NCI-H446 treated with DMSO at 0.1 percent for 48 hours (cell line): ENCODE data around the gene ZHX3.

Experiments
- DNase-seq: peaks from one replicate; lab custom pipeline; 2025; lab: John Stamatoyannopoulos, UW

The ZHX3 gene

DNA sequence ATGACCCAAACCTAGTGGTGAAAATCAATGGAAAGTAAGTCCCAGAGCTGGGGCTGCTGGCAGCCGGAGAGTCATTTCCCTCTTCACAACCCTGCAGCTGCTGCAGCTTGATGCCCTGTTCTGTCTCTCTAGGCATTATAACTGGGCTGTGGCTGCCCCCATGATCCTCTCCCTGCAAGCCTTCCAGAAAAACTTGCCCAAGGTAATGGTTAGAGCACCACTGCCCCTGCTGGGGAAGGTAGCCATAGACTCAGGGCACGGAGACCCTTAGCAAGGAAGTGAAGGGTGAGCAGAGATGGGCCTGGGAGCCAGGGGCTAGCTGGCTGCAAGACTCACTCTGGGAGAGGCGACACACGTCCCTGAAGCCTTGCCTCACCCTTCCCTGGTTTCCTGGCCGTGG, 35.1 kb upstream of the ZHX3 start:
- DNase-seq = no peak

DNA sequence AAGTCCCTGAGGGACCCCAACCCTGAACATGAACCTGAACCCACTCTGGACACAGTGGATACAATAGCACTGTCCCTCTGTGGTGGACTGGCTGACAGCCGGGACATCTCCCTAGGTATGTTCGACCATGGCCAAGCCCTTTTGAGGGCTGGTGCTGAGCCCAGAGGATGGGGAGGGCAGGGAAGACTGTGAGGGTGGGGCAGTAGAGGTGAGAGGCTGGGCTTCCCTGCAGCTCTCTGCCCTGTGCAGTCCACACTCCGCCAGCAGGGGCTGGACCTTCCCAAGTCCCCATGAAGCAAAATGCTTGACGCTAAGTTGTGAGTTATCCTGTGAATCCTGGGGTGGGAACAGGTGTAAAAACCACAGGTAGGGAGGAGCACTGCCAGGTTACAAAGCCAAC, 34.6 kb upstream of the ZHX3 start:
- no peak for DNase-seq

DNA sequence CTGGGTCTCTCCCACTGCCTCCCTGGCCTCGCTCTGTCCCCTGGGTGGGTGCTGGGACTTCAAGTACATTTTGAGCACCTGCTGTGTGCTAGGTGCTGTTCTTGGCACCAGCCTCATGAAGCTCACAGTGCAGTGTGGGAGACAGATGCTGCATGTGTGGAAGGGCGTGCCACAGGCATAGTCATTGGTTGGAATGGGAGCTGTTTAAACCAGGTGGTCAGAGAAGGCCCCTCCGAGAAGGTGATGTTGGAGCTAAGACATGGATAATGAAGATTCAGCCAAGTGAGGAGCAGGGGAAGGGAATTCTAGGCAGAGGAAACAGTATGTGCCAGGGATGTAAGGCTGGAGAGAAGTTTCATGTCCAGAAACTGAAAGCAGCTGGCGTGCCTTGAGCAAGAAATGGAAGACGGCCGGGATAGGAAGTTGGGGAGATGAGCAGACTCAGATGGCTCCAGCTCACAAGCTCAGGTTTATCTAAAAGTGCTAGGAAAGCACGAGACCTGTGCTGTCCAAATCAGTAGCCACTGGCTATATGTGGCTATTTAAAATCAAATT, 33.0 kb upstream of the ZHX3 start:
- DNase-seq = no peak

DNA sequence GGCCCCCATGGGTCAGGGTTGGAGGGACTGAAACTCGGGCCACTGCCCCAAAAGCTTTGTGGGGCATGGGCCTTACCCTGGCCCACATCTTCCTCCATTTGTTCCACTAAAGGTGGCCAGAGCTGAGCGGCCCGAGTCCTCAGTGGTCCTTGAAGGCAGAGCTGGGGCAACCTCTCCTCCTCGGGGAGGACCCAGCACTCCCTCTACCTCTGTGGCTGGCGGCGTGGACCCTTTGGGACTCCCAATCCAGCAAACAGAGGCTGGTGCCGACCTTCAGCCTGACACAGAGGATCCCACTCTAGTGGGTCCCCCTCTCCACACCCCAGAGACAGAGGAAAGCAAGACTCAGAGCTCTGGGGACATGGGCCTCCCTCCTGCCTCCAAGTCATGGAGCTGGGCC, 32.4 kb upstream of the ZHX3 start:
- no peak for DNase-seq

DNA sequence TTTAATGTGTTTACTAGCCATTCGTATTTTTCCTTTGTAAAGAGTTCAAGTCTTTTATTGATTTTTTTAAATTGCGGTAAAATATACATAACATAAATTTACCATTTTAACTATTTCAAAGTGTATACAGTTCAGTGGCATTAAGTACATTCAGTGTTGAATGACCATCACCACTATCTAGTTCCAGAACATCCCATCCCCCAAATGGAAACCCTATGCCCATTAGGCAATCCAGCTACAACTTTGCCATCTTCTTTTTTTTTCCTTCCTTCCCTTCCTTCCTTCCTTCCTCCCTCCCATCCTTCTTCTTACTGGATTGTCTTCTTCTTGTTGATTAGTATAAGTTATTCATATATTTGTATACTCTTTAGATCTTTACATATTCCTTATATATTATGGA, 31.7 kb upstream of the ZHX3 start:
- DNase-seq = no peak

DNA sequence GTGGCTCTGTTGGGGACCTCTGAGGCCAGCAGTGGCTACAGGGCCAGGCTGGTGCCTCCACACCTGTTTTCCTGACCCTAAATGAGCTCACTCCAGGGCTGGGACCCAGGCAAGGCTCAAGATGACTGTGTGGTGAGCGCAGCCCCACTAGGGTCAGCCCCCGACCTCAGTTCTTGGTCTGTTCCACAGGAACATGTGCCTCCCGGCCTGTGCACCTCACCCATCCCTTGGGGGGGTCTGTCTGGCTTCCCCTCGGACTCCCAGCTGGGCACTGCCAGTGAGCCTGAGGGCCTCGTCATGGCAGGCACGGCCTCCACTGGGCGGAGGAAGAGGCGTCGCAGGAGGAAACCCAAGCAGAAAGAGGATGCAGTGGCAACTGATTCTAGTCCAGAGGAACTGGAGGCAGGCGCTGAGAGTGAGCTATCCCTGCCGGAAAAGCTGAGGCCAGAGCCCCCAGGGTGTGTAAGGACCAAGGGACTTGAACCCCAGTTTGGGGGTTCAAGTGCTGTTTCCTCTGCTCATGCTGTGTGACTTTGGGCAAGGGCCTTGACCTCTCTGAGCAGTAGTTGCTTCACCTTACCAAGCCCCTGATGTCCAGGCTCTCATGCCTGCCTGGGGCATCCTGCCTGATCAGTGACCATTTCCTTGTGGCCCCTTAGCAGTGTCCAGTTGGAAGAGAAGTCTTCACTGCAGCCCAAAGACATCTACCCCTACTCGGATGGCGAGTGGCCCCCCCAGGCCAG, 31.1 kb upstream of the ZHX3 start:
- DNase-seq = no peak

DNA sequence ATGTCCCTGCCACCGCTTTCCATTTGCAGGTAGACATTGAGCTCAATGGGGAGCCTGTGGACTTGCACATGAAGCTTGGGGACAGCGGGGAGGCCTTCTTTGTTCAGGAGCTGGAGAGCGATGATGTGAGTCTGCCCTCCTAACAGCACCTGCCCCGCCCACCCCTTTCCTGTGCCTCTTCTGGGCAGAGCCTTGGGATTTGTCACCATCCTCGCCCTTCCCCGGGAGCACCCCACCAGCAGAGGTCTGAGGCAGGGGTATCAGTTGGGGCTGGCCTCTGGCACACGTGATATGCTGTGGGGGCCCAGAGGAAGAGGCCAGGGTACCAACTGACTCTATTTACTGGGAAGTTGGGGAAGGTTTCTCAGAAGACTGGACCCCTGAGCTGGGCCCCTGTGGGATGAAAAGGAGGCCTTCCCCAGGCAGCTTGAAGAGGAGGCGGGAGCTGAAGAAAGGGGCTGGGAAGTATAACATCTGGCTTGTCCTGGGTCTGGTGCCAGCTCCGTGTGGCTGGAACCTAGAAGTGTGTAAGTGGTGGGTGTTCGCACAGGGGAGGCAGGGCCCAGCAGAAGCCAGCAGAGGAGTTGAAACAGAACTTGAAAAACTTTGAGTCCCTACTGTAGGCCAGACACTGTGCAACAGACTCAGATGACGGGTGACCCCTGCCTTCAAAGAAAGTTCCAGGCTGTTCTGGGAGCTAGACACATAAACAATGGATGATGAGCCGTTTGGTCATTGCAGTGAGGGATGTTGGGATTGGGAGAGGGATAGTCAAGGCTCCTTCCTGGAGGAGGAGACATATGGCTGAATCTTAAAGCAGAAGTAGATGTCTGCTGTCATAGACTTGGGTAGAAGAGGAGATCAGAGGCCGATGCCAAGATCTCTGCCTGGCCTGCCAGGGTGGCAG, 30.2 kb upstream of the ZHX3 start:
- no peak for DNase-seq

DNA sequence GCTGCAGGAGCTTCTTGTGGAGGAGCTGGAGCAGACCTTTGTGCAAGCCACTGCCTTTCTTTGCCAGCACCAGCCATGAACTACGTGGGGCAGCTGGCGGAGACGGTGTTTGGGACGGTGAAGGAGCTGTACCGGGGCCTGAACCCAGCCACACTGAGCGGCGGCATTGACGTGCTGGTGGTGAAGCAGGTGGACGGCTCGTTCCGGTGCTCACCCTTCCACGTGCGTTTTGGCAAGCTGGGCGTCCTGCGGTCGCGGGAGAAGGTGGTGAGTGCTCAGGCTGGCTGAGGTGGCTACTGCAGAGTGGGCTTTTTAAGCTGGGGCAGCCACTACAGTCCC, 28.2 kb upstream of the ZHX3 start:
- DNase-seq = no peak

DNA sequence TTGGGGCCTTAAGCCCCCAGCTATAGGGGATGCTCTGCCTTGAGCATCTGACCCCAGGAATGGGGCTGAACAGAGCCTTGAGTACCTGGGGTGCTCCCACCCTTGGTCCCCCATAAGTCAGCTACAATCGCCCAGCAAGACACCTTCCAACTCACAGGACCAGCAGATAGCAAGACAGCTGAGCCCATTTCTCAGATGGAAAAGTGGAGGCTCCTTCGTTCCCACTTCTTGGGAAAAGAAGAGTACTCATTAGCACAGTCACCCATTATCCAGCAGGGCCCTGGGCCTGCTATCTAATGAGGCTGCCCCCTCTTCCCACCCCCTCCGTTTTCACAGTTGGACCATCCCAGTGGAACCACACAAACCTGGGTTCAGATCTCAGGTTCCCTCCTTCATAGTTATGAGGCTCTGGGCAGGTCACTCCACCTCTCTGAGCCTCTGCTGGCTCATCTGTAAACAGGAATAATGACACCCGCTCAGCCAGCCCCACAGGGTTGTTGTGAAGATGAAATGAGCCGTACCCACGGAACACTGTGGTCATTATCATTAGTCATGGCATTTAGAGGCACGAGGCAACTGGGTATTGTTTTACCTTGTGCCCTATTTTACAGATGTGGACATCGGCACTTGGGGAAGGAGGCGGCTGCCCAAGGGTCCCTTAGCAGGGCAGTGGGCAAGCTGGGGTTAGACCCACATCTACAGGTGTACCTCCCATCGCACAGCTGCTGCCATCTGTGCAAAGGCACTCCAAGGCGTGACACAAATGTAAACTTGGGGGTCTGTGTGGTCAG, 27.6 kb upstream of the ZHX3 start:
- no peak for DNase-seq

DNA sequence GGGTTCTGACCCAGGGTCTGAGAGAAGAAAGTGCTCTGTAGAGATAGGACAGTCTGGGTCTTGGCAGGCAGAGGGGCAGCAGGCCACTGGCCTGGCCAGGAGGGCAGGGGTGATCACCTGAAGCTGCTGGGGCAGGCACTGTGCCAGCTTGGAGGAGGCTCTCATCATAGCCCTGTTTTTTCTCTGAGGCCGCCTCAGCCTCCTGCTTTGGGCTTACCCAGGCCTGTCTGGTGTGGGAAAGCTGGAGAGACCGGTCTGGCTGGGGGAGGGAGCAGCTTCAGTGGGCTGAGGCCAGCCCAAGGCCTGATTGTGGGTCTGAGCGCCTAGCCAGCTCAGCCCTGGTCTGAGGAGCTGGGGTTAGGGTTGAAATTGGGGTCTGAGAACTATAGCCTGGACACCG, 26.9 kb upstream of the ZHX3 start:
- DNase-seq = no peak

DNA sequence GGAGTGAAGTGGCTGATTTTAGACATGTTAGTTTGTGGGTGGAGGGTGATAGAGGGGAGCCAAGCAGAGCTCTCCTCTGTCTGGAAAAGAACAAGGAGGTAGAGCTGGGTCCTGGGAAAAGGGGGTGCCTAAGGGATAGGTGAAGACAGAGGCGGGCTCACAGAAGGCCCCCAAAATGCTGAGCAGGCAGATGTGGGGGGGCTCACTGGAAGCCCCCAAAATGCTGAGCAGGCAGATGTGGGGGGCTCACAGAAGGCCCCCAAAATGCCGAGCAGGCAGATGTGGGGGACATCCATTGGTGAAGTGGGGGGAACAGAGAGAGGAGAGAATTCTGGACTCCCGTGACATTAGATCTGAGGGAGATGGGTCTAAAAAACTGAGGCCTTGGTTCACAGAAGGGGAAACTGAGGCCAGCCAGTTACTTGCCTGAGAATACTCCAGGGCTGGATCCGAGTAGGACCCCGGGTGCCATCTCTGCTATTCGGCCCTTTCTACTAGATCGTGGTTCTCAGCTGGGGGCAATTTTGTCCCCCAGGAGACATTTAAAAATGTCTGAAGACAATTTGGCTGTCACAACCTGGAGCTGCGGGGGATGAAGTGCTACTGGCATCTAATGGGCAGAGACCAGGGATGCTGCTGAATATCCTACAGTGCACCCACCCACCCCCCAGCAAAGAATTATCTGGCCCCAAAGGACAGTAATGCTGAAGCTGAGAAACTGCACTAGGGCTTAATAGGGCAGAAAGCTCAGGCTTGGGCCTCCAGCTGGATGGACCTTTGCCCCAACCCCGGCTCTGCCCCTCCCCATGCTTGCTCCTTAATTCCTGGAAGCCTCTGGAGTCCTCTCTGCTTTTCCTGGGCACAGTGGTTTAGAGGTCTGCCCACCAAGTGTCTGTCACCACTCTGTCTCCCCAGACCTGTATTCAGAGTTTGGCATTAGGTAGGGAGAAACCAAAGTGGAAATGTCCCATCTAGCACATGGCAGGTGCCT, 25.2 kb upstream of the ZHX3 start:
- no peak for DNase-seq

DNA sequence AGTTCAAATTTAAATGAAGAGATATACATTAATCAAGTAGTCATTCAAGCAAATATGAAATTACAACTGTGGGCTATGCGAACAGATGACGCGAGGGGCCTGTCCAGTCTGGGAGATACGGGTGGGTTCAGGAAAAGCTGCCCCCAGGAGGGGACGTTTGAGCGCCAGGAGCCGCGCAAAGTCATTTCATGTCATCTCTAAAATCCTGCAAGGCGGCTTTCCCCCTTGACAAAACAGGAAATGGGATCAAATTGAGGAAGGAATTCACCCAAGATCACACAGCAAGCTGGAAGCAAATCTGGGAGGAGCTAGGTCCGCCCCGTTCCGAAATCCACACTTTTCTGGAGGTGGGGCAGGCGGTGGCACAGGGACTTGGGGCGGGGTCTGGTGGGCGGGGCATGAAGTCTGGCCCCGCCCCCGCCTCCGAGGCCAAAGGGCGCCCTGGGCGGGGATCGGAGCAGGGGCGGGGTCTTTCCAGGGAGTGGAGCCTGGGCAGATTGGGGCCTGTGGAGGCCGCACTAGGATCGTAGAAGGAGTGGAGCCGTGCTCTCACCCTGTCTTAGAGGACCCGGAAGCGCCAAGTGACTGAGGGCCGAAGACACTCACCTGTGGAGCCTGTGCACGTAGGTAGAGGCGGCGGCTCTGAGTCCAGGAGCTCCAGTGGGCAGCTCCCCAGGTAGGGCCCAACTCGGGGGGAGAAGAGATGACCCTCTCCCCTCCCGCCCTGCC, 23.0 kb upstream of the ZHX3 start, which contains the start of gene LPIN3:
Gene LPIN3, plus strand, starts transcription at position 495 of the 729 bp plus-strand sequence. CDS start 4,983 bp downstream, outside the sequence.
- DNase-seq = no peak

DNA sequence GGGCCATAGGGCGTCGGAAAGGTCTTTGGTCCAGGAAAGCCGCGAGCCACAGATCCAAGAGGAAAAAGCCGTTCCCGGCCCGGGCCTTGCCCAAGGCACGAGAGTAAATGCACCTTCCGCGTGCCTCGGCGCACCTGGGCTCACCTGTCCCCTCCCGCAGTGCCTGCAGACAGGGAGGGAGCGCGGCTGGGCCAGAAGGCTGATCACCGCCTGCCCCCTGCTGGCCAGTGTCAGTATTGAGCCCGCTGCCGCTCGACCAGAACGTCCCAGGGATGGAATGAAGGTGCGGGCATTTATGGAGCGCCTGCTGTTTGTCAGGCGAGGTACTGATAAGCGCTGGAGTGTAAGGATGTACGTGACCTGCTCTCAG, 22.4 kb upstream of the ZHX3 start:
- DNase-seq = no peak

DNA sequence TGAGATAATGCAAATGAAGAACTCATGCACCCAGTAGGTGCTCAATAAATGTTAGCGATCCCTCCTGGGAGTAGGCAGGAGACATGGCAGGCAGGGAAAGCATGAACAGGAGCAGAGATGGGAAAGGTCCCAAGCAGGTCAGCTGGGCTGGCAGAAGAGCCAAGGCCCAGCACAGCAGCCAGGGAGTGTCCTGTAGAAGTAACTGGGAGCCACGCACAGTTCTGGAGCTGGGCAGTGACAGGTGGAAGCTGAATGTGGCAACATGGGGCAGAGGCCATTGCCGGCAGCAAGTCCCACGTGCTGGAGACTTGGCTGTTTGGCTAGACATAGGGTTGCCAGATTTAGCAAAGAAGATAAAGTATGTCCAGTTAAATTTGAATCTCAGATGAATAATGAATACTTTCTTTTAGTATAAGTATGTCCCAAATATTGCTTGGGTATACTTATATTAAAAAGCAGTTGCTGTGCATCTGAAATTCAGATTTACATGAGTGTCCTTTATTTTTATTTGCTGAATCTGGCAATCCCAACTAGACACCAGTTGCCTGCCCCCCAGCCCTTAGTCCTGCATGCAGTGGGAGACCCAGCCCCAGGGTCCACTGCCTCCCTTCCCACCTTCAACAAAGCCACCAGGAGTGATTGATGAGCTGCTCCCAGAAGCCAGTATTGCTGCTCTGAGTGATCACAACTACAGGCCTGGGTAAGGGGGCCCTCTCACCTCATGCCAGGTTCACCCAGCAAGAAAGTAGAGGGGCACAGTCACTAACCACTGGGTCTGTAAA, 19.4 kb upstream of the ZHX3 start:
- DNase-seq = no peak

DNA sequence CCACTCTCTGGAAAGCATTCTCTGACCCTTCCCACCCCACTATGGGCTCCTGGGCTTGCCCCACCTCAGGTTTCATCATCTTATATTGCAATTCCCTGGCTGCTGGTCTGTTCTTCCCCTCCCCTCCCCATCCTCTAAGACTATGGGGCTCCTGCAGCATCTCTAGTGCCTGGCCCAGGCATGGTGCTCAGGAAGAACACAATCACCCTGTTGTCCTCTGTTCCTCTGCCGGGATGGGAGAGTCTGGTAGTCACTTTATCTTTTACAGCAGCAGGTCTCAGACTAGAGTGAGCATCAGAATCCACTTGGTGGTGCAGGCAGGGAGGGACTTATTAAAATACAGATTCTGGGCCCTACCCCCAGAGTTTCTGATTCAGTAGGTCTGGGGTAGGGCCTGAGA, 18.1 kb upstream of the ZHX3 start:
- no peak for DNase-seq

DNA sequence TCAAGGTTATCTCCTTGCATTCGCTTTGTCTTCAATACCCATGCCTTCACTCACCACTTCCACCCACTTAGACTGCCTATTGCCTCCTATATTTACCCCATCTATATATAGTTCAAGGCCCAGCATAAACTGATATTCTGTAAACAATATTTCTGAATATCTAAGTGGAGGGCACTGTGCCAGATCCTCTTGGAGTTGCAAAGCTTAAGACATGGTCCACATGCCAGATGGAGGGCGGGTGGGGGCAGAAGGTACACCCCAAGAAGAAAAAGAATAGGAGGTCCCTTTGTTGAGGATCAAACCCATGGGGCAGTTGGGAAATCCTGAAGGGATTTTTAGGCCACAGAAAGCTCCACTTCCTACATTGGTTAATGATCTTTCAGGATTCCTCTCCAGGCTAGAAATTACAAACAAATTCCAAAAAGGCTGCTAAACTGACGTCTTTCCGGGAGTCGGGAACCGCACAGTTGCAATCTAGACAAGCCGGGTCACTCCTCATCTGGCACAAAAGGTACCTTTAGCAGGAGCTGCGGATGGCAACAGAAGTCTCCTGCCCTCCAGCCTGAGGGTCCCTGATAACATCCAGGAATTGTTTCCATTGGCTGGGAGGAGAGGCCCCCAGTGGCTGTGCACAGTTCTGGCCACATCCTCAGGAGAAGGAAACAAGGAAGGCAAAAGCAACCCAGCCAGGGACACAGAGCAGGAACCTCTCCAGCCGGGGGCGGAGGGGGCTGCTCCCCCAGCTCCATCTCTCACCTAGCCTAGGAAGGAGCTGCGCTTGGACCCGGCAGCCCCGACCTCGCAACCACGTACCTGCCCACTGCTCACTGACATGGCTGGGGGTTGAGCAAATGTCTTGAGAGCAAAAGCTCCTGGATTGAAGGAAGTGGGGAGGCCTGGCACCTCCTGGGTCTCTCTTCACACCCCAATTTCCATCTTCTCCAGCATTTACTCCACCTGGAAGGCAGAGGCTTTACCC, 17.2 kb upstream of the ZHX3 start:
- no peak for DNase-seq

DNA sequence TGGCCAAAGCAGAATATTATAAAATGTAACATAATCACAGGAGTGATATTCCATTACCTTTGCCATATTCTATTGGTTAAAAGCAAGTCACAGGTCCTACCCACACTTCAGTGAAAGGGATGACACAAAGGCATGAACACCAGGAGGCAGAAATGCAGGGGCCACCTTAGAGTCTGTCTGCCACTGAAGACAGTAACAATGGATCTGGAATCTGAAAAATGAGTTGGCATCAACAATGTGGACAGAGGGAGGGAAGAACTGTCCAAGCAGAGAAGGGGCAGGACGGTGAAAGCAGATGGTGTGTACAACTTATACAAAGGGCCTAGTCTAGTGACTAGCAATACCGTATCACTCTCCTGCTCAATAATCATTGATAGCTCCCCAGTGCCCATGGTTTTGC, 16.5 kb upstream of the ZHX3 start:
- no peak for DNase-seq

DNA sequence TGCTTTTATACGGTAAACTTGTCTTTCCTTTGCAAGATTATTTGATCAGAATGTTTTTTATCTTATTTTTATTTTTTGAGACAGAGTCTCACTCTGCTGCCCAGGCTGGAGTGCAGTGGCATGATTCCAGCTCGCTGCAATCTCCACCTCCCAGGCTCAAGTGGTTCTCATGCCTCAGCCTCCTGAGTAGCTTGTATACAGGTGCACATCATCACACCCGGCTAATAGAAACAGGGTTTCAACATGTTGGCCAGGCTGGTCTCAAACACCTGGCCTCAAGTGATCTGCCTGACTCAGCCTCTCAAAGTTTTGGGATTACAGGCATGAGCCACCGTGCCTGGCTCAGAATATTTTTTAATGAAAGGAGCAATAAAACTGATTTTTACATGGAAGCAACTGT, 14.2 kb upstream of the ZHX3 start:
- DNase-seq = no peak
